Measurements from ENCODE around the gene EIF1AD.

Gene EIF1AD

GRCh38 chr11:66002648-66003225 lies 780 bp upstream of the EIF1AD start:
- no peak for DNase-seq

GRCh38 chr11:65997286-65997685 lies 4.7 kb downstream of the EIF1AD start:
- no peak for DNase-seq

GRCh38 chr11:65992056-65992455 lies 9.9 kb downstream of the EIF1AD start:
- no peak for DNase-seq

- peak; percentile 92 for DNase-seq
Measured at GRCh38 chr11:65988791-65989592, 13.0 kb downstream of the EIF1AD start.

GRCh38 chr11:65987336-65987735 lies 14.6 kb downstream of the EIF1AD start:
- DNase-seq: no peak

GRCh38 chr11:65983589-65983987 lies 18.4 kb downstream of the EIF1AD start:
- DNase-seq: no peak

- no peak for DNase-seq
Measured at GRCh38 chr11:65982824-65983588, 19.0 kb downstream of the EIF1AD start.

- DNase-seq: no peak
Measured at GRCh38 chr11:65981972-65982823, 19.8 kb downstream of the EIF1AD start.

- no peak for DNase-seq
Measured at GRCh38 chr11:65981101-65981740, 20.7 kb downstream of the EIF1AD start.

- no peak for DNase-seq
Measured at GRCh38 chr11:65979261-65979759, 22.6 kb downstream of the EIF1AD start.

GRCh38 chr11:65978391-65979238 lies 23.3 kb downstream of the EIF1AD start:
- DNase-seq: no peak

- no peak for DNase-seq
Measured at GRCh38 chr11:65977621-65978390, 24.2 kb downstream of the EIF1AD start.

GRCh38 chr11:65976216-65977176 lies 25.5 kb downstream of the EIF1AD start:
- no peak for DNase-seq

- DNase-seq: no peak
Measured at GRCh38 chr11:65975771-65976170, 26.2 kb downstream of the EIF1AD start.

GRCh38 chr11:65973439-65974110 lies 28.4 kb downstream of the EIF1AD start:
- DNase-seq: no peak

- no peak for DNase-seq
Measured at GRCh38 chr11:65972116-65972515, 29.8 kb downstream of the EIF1AD start.

GRCh38 chr11:65968600-65969482 lies 33.1 kb downstream of the EIF1AD start:
- no peak for DNase-seq

All from NCI-H1105 treated with DMSO at 0.1 percent for 48 hours (cell line).